ENCODE results near the gene TMEM222. TPM values are rescaled to one million over a fixed set of nuclear protein-coding genes. Genes with fewer than 3 reads are reported as not detected.
A peak's percentile ranks its signal among the peaks of the same experiment; 100 is the strongest.

The TMEM222 gene
- total RNA-seq, 6 experiments from 2014 or later = 41.3 to 54.6 (median 46.1) TPM

DNA sequence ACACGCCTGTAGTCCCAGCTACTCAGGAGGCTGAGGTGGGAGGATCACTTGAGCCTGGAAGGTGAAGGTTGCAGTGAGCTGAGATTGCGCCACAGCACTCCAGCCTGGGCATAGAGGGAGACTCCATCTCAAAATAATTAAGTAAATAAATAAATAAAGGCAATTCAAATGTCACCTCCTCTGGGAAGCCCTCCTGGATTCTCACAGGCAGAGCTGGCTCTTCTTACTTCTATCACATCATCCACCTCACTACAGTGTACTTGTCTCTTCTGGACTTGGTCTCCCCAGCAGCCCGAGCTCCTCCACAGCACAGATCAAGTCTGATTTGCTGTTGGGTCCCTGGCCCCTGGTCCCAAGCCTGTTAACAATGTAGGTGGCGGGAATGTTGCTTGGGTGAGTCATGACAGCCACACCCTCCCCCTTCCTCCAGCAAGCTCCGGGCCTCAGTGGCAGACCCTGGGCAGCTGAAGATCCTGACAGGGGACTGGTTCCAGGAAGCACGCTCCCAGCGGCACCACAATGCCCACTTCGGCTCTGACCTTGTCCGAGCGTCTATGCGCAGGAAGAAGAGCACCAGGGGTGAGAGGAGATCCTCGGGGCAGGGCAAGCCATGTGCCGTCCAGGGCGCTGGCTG, 25.1 kb downstream of the TMEM222 start:
- no peak overlapping the region for H3K27ac Mint-ChIP-seq
- no peak for DNase-seq
- peaks cover 7% of the 10 kb centered on the region for H3K27me3 Mint-ChIP-seq (ENCODE audit: insufficient read depth)

DNA sequence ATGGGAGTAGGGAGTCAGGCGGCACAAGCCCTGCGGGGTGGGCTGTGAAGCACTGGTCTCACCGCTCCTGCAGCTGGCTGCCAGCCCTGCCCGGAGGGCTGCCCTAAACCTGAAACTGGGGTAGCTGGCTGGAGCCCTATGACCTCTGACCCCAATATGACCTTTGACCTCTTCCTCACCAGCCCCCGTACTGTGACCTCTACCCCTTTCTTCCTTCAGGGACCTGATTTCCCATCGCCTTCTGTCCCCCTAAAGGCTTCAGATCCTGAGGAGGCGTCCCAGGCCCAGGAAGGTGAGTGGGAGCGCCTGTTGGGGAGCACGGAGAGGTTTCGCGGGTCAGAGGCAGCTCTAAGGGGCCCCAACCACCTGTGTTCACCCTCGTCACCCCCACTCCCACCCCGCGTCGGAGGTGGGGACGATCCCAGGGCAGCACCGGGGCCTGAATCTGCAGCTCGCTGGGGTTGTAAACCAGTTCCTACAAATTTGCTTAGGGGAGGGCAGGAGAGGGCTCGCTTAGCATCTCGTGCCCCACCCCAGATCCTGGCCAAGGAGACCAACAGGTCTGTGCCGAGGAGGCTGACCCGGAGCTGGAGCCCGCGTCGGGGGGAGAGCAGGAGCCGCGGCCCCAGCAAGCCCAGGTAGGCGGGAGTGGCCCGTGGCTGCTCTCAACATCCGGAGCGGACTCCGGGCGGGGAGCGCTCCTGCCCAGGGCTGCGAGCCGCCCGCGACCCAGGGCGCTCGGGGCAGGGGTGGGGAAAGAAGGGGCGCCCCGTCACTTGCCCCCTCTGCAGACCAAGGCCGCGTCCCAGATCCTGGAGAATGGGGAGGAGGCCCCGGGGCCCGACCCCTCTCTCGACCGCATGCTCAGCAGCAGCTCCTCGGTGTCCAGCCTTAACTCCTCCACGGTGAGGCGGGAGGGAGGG, 27.2 kb downstream of the TMEM222 start:
- Mint-ChIP-seq H3K9me3 (no peaks in the 10 kb centered on the region), H3K4me3 (no peak overlapping the region), H3K27me3 (ENCODE audit: insufficient read depth) (peaks cover 7% of the 10 kb centered on the region), H3K4me1 (ENCODE audit: low read depth) (no peaks in the 10 kb centered on the region; the same call in 1 of the 2 replicates), H3K27ac (no peak overlapping the region), H3K36me3 (ENCODE audit: low read depth) (no peaks in the 10 kb centered on the region)
- TF ChIP-seq, protein P1, sequence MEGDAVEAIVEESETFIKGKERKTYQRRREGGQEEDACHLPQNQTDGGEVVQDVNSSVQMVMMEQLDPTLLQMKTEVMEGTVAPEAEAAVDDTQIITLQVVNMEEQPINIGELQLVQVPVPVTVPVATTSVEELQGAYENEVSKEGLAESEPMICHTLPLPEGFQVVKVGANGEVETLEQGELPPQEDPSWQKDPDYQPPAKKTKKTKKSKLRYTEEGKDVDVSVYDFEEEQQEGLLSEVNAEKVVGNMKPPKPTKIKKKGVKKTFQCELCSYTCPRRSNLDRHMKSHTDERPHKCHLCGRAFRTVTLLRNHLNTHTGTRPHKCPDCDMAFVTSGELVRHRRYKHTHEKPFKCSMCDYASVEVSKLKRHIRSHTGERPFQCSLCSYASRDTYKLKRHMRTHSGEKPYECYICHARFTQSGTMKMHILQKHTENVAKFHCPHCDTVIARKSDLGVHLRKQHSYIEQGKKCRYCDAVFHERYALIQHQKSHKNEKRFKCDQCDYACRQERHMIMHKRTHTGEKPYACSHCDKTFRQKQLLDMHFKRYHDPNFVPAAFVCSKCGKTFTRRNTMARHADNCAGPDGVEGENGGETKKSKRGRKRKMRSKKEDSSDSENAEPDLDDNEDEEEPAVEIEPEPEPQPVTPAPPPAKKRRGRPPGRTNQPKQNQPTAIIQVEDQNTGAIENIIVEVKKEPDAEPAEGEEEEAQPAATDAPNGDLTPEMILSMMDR (IDR thresholded peaks at IDR 0.05) = no peak; the same call in 1 of the 2 replicates
- no peak for DNase-seq

More for the DNA sequence above, 25.1 kb downstream of the TMEM222 start:
- H3K4me1 Mint-ChIP-seq (ENCODE audit: low read depth) = peaks cover 7% of the 10 kb centered on the region
- no peak overlapping the region for H3K4me3 Mint-ChIP-seq
- no peaks in the 10 kb centered on the region for H3K9me3 Mint-ChIP-seq
- TF ChIP-seq, protein P1 (IDR thresholded peaks at IDR 0.05) = no peak
- no peaks in the 10 kb centered on the region for H3K36me3 Mint-ChIP-seq (ENCODE audit: low read depth)

DNA sequence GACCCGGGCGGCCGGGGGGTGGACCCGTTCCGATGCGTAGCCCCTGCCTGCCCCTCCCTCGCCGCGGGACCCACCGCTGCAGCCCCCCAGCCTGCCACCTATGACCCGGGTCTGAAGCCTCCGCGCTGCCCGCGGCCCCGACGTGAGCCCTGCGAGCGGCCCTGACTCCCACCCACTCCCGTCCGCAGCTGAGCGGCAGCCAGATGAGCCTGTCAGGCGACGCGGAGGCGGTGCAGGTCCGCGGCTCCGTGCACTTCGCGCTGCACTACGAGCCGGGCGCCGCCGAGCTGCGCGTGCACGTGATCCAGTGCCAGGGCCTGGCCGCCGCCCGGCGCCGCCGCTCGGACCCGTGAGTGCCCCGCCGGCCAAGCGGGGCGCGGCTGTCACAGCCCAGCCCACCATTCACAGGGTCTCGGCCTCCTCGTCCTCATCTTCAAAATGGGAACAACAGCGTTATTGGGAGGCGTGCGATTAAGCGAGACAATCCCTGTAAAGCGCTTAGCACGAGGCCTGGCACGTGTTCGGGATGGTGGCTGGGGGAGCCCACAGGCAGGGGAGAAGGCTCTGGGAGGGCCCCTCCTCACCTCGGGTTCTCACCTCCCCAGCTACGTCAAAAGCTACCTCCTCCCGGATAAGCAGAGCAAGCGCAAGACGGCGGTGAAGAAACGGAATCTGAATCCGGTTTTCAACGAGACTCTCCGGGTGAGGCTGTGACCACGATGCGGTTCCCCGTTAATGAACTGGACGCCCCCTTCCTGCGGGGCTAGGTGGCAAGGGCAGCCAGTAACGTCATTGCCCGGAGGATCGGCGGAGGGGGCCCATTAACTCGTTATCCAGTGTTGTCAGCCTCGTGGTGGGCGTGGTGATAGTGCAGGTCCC, 28.1 kb downstream of the TMEM222 start:
- no peak overlapping the region for H3K27ac Mint-ChIP-seq

GRCh38 chr1:27350663-27351540, 28.9 kb downstream of the TMEM222 start:
- Mint-ChIP-seq H3K4me3 (no peak overlapping the region), H3K27me3 (ENCODE audit: insufficient read depth) (peaks cover 3% of the 10 kb centered on the region; the same call in 1 of the 2 replicates), H3K36me3 (ENCODE audit: low read depth) (peaks cover 9% of the 10 kb centered on the region; the same call in 1 of the 2 replicates), H3K4me1 (ENCODE audit: low read depth) (no peaks in the 10 kb centered on the region; the same call in 1 of the 2 replicates), H3K9me3 (no peaks in the 10 kb centered on the region), H3K27ac (no peak overlapping the region)
- TF ChIP-seq, protein P1 (IDR thresholded peaks at IDR 0.05) = no peak
- DNase-seq = no peak

More for the DNA sequence above, 28.1 kb downstream of the TMEM222 start:
- H3K4me3 Mint-ChIP-seq = no peak overlapping the region; the same call in 1 of the 2 replicates
- no peaks in the 10 kb centered on the region for H3K9me3 Mint-ChIP-seq
- no peaks in the 10 kb centered on the region; the same call in 1 of the 2 replicates for H3K4me1 Mint-ChIP-seq (ENCODE audit: low read depth)
- peaks cover 5% of the 10 kb centered on the region for H3K27me3 Mint-ChIP-seq (ENCODE audit: insufficient read depth)
- no peaks in the 10 kb centered on the region for H3K36me3 Mint-ChIP-seq (ENCODE audit: low read depth)
- TF ChIP-seq, protein P1 (IDR thresholded peaks at IDR 0.05) = no peak
- peak; percentile 55 for DNase-seq
